ENCODE measurements around the gene TUBGCP3. TPM values are rescaled to one million over a fixed set of nuclear protein-coding genes. Genes with fewer than 3 reads are reported as not detected.

Gene TUBGCP3
- total and polyA plus RNA-seq, 9 donors: 19.4 to 58.0 (median 29.5) TPM

- TF ChIP-seq POLR2A (IDR thresholded peaks at IDR 0.05) (no peak), CTCF (IDR thresholded peaks at IDR 0.05) (no peak), EP300 (IDR thresholded peaks at IDR 0.05) (no peak)
- no peaks in the 10 kb centered on the region for H3K9me3 ChIP-seq
- no peaks in the 10 kb centered on the region for H3K27me3 ChIP-seq
- intact Hi-C loops (cut with DNase I): no loop called here
- no peaks in the 10 kb centered on the region for H3K36me3 ChIP-seq
- no peak for DNase-seq
- WGBS, 3 donors: 96 to 97% (median 97%) methylated on average over 20 of the region's 20 CpGs
- no peaks in the 10 kb centered on the region for H3K4me1 ChIP-seq (ENCODE audit: insufficient read depth)
- no peak overlapping the region for H3K27ac ChIP-seq
- H3K4me3 ChIP-seq: no peak overlapping the region
Observed at GRCh38 chr13:112519517-112520060, 68.4 kb downstream of the TUBGCP3 start.

GRCh38 chr13:112516218-112516617, 71.7 kb downstream of the TUBGCP3 start:
- intact Hi-C loops (cut with DNase I): no loop called here
- TF ChIP-seq CTCF (IDR thresholded peaks at IDR 0.05): no peak
- no peak for TF ChIP-seq EP300 (IDR thresholded peaks at IDR 0.05)
- no peak for TF ChIP-seq POLR2A (IDR thresholded peaks at IDR 0.05)
- whole genome bisulfite sequencing, 3 donors: 94 to 95% (median 94%) methylated on average over 13 of the region's 13 CpGs
- DNase-seq: no peak
- H3K27ac ChIP-seq: no peak overlapping the region
- H3K36me3 ChIP-seq: no peaks in the 10 kb centered on the region
- no peaks in the 10 kb centered on the region for H3K4me1 ChIP-seq (ENCODE audit: insufficient read depth)
- H3K9me3 ChIP-seq: no peaks in the 10 kb centered on the region
- H3K4me3 ChIP-seq: no peak overlapping the region
- no peaks in the 10 kb centered on the region for H3K27me3 ChIP-seq

GRCh38 chr13:112513761-112514160, 74.2 kb downstream of the TUBGCP3 start:
- no peak for TF ChIP-seq CTCF (IDR thresholded peaks at IDR 0.05)
- TF ChIP-seq POLR2A (IDR thresholded peaks at IDR 0.05): no peak
- TF ChIP-seq EP300 (IDR thresholded peaks at IDR 0.05): no peak
- Histone ChIP-seq H3K4me3 (no peak overlapping the region), H3K27me3 (no peaks in the 10 kb centered on the region), H3K27ac (no peak overlapping the region), H3K9me3 (no peaks in the 10 kb centered on the region), H3K36me3 (no peaks in the 10 kb centered on the region), H3K4me1 (ENCODE audit: insufficient read depth) (no peaks in the 10 kb centered on the region)
- no peak for DNase-seq
- 90 to 94% (median 90%) methylated on average over 6 of the region's 6 CpGs for WGBS, 3 donors
- intact Hi-C loops (cut with DNase I): no loop called here

GRCh38 chr13:112510987-112511685, 76.8 kb downstream of the TUBGCP3 start:
- 85 to 92% (median 90%) methylated on average over 10 of the region's 10 CpGs for WGBS, 3 donors
- no peaks in the 10 kb centered on the region for H3K36me3 ChIP-seq

More at GRCh38 chr13:112510987-112511685, 76.8 kb downstream of the TUBGCP3 start:
- no peak for TF ChIP-seq EP300 (IDR thresholded peaks at IDR 0.05)
- TF ChIP-seq POLR2A (IDR thresholded peaks at IDR 0.05): no peak
- TF ChIP-seq CTCF (IDR thresholded peaks at IDR 0.05): no peak
- Histone ChIP-seq H3K27ac (no peak overlapping the region), H3K4me3 (no peak overlapping the region), H3K9me3 (no peaks in the 10 kb centered on the region), H3K27me3 (no peaks in the 10 kb centered on the region), H3K4me1 (ENCODE audit: insufficient read depth) (no peaks in the 10 kb centered on the region)
- no peak for DNase-seq
- intact Hi-C loops (cut with DNase I): no loop called here
